ENCODE results near the gene PRR19.
"Not testable (repeated sequence)": the region's sequence is repeated elsewhere in the genome, so short reads cannot be mapped to it uniquely, and the experiment has no call there.

PRR19 gene

DNA sequence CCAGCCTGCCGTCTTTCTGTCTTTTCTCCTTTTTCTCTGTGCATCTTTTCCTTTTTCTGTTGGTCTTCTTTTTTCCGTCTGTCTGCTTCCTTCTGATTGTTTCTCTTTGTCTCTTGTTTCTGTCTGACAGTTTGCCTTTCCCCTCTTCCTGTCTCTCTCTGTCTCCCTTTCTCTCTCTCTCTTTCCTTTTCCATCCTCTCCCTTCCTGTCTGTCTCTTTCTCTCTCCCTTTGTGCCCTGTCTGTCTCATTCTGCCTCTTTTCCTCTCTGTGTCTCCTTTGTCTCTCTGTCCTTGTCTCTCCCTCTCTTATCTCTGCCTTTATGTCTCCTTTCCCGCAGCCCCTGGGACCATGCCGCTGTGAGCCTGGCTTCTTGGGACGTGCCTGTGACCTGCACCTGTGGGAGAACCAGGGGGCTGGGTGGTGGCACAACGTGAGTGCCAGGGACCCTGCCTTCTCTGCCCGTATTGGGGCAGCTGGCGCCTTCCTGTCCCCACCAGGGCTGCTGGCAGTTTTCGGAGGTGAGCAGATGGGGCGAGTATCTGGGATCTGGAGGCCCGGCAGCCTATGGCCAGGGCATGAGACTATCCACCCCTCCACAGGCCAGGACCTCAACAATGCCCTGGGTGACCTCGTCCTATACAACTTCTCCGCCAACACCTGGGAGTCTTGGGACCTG, 32.9 kb downstream of the PRR19 start:
- Histone ChIP-seq H3K4me3 (ENCODE audit: insufficient read depth, low read depth, low read length, poor library complexity, severe bottlenecking) (no peak overlapping the region), H3K36me3 (ENCODE audit: control insufficient read depth, insufficient read depth, low read length) (no peaks in the 10 kb centered on the region), H3K9me3 (ENCODE audit: control insufficient read depth, low read length) (no peaks in the 10 kb centered on the region), H3K27me3 (replicated peaks; ENCODE audit: control insufficient read depth, insufficient read depth, low read length, poor library complexity, severe bottlenecking) (no peaks in the 10 kb centered on the region), H3K4me1 (ENCODE audit: control insufficient read depth, insufficient read depth, low read length, poor library complexity, severe bottlenecking) (no peaks in the 10 kb centered on the region), H3K27ac (ENCODE audit: insufficient read depth, low read length, poor library complexity, severe bottlenecking) (no peak overlapping the region)
- no peak for DNase-seq

DNA sequence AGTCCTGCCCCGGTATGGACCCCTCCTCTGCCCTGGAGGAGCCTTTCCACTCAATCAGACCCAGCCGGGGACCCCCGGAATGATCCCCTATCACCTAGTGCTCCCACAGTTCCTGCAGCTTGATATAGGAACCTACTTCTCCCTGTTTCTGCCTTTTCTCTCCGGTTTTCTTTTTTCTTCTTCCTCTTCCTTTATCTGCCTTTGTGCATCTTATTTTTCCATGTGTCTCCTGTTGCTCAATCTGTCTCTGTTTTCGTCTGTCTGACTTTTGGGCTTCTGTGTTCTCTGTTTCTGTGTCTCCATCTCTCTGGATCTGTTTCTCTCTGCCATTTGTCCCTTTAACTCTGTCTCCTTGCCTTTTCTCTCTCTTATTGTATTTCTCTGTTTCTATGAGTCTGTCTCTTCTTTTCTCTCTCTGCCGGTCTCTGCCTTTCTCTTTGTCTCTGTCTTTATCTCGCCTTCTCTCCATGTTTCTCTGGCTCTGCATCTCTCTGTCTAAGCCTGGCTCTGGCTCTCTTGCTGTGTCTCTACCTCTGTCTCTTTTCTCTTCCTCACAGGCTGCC, 33.5 kb downstream of the PRR19 start:
- Histone ChIP-seq H3K4me3 (ENCODE audit: insufficient read depth, low read depth, low read length, poor library complexity, severe bottlenecking) (no peak overlapping the region), H3K27ac (ENCODE audit: insufficient read depth, low read length, poor library complexity, severe bottlenecking) (no peak overlapping the region), H3K27me3 (replicated peaks; ENCODE audit: control insufficient read depth, insufficient read depth, low read length, poor library complexity, severe bottlenecking) (no peaks in the 10 kb centered on the region), H3K36me3 (ENCODE audit: control insufficient read depth, insufficient read depth, low read length) (no peaks in the 10 kb centered on the region), H3K4me1 (ENCODE audit: control insufficient read depth, insufficient read depth, low read length, poor library complexity, severe bottlenecking) (no peaks in the 10 kb centered on the region), H3K9me3 (ENCODE audit: control insufficient read depth, low read length) (no peaks in the 10 kb centered on the region)
- no peak for DNase-seq

DNA sequence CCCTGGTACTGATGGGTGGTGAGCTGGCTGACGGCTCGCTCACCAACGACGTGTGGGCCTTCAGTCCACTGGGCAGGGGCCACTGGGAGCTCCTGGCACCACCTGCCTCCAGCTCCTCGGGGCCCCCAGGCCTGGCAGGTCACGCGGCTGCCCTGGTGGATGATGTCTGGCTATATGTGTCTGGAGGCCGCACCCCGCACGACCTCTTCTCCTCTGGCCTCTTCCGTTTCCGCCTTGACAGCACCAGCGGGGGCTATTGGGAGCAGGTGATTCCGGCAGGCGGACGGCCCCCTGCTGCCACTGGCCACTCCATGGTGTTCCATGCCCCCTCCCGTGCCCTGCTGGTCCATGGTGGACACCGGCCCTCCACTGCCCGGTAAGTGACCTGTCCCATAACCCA, 34.0 kb downstream of the PRR19 start:
- Histone ChIP-seq H3K36me3 (ENCODE audit: control insufficient read depth, insufficient read depth, low read length) (no peaks in the 10 kb centered on the region), H3K27me3 (replicated peaks; ENCODE audit: control insufficient read depth, insufficient read depth, low read length, poor library complexity, severe bottlenecking) (no peaks in the 10 kb centered on the region), H3K4me3 (ENCODE audit: insufficient read depth, low read depth, low read length, poor library complexity, severe bottlenecking) (no peak overlapping the region), H3K4me1 (ENCODE audit: control insufficient read depth, insufficient read depth, low read length, poor library complexity, severe bottlenecking) (no peaks in the 10 kb centered on the region), H3K27ac (ENCODE audit: insufficient read depth, low read length, poor library complexity, severe bottlenecking) (no peak overlapping the region), H3K9me3 (ENCODE audit: control insufficient read depth, low read length) (no peaks in the 10 kb centered on the region)
- DNase-seq, result no peak

DNA sequence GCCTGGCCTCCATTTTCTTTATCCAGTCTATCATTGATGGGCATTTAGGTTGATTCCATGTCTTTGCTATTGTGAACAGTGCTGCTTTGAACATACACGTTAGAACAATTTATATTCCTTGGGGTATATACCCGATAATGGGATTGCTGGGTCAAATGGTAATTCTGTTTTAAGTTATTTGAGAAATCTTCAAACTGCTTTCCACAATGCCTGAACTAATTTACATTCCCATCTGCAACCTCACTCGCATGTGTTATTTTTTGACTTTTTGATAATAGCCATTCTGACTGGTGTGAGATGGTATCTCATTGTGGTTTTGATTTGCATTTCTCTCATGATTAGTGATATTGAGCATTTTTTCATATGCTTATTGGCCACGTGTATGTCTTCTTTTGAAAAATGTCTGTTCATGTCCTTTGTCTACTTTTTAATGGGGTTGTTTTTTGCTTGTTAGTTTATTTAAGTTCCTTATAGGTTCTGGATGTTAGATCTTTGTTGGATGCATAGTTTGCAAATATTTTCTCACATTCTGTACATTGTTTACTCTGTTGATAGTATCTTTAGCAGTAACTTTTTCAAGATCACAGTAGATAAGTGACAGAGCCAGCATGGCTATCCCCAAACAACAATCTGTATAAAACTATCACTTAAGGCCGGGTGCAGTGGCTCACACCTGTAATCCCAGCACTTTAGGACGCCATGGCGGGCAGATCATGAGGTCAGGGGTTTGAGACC, 37.4 kb downstream of the PRR19 start:
- not testable (repeated sequence) for DNase-seq; H3K36me3 ChIP-seq (ENCODE audit: control insufficient read depth, insufficient read depth, low read length); H3K27me3 ChIP-seq (replicated peaks; ENCODE audit: control insufficient read depth, insufficient read depth, low read length, poor library complexity, severe bottlenecking); H3K9me3 ChIP-seq (ENCODE audit: control insufficient read depth, low read length); H3K4me3 ChIP-seq (ENCODE audit: insufficient read depth, low read depth, low read length, poor library complexity, severe bottlenecking); H3K27ac ChIP-seq (ENCODE audit: insufficient read depth, low read length, poor library complexity, severe bottlenecking); H3K4me1 ChIP-seq (ENCODE audit: control insufficient read depth, insufficient read depth, low read length, poor library complexity, severe bottlenecking)

DNA sequence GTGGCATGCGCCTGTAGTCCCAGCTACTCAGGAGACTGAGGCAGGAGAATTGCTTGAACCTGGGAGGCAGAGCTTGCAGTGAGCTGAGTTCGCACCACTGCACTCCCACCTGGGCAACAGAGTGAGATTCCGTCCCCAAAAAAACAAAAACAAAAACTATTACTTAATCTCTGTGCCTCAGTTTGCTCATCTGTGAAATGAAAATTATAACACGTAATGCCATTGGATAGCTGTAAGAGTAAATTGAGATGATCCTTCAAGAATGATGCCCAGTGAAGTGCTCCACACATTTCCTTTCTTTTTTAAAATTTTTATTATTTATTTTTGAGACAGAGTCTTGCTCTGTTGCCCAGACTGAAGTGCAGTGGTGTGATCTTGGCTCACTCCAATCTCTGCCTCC, 38.0 kb downstream of the PRR19 start:
- H3K4me1 ChIP-seq (ENCODE audit: control insufficient read depth, insufficient read depth, low read length, poor library complexity, severe bottlenecking); H3K4me3 ChIP-seq (ENCODE audit: insufficient read depth, low read depth, low read length, poor library complexity, severe bottlenecking); H3K9me3 ChIP-seq (ENCODE audit: control insufficient read depth, low read length); DNase-seq; H3K27me3 ChIP-seq (replicated peaks; ENCODE audit: control insufficient read depth, insufficient read depth, low read length, poor library complexity, severe bottlenecking); H3K27ac ChIP-seq (ENCODE audit: insufficient read depth, low read length, poor library complexity, severe bottlenecking); H3K36me3 ChIP-seq (ENCODE audit: control insufficient read depth, insufficient read depth, low read length): not testable (repeated sequence)

DNA sequence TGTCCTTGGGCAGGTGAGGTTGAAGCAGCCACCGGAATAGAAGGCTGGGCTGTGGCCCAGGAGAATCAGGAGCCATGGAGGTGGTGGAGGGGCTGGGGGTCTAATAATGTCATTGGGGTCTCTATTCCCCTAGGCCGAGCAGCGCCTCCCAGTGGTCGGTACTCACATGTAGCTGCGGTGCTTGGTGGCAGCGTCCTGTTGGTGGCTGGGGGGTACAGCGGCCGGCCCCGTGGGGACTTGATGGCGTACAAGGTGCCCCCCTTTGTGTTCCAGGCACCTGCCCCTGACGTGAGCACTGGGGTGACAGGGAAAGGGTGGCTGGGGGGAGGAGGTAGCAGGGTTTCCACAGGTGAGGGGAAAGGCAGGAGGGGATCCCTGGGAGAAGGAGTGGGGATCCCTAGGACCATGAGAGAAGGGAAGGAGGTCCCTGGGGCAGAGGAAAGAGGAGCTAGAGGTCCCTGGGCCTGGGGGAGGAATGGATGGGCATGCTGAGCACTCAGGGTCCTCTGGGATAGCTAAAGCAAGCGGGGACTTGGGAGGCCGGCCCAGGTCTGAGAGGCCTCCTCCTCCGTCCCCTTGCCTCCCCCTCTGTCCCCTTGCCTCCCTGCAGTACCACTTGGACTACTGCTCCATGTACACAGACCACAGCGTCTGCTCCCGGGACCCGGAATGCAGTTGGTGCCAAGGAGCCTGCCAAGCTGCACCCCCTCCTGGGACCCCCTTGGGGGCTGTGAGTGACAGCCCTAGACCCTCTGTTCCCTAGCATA, 41.6 kb downstream of the PRR19 start:
- DNase-seq, result no peak
- Histone ChIP-seq H3K36me3 (ENCODE audit: control insufficient read depth, insufficient read depth, low read length) (no peaks in the 10 kb centered on the region), H3K9me3 (ENCODE audit: control insufficient read depth, low read length) (no peaks in the 10 kb centered on the region), H3K4me1 (ENCODE audit: control insufficient read depth, insufficient read depth, low read length, poor library complexity, severe bottlenecking) (no peaks in the 10 kb centered on the region), H3K27ac (ENCODE audit: insufficient read depth, low read length, poor library complexity, severe bottlenecking) (no peak overlapping the region), H3K27me3 (replicated peaks; ENCODE audit: control insufficient read depth, insufficient read depth, low read length, poor library complexity, severe bottlenecking) (no peaks in the 10 kb centered on the region), H3K4me3 (ENCODE audit: insufficient read depth, low read depth, low read length, poor library complexity, severe bottlenecking) (no peak overlapping the region)

DNA sequence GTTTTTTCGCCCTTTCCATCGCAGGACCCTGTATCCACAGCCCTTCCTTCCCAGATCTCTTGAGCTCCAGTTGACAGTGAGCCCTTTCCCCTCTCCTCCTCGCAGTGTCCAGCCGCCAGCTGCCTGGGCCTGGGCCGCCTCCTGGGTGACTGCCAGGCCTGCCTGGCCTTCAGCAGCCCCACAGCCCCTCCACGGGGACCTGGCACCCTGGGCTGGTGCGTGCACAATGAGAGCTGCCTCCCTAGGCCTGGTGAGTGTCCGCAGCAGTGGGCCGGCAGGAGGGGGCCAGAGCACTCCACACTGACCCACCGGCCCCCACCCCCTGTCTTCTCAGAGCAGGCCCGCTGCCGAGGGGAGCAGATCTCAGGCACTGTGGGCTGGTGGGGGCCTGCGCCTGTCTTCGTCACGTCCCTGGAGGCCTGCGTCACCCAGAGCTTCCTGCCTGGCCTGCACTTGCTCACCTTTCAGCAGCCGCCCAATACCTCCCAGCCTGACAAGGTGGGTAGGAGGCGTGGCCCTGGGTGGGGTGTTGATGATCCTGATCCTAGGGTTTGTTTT, 42.5 kb downstream of the PRR19 start:
- Histone ChIP-seq H3K27ac (ENCODE audit: insufficient read depth, low read length, poor library complexity, severe bottlenecking) (no peak overlapping the region), H3K36me3 (ENCODE audit: control insufficient read depth, insufficient read depth, low read length) (no peaks in the 10 kb centered on the region), H3K27me3 (replicated peaks; ENCODE audit: control insufficient read depth, insufficient read depth, low read length, poor library complexity, severe bottlenecking) (no peaks in the 10 kb centered on the region), H3K9me3 (ENCODE audit: control insufficient read depth, low read length) (no peaks in the 10 kb centered on the region), H3K4me1 (ENCODE audit: control insufficient read depth, insufficient read depth, low read length, poor library complexity, severe bottlenecking) (no peaks in the 10 kb centered on the region), H3K4me3 (ENCODE audit: insufficient read depth, low read depth, low read length, poor library complexity, severe bottlenecking) (no peak overlapping the region)
- no peak for DNase-seq

DNA sequence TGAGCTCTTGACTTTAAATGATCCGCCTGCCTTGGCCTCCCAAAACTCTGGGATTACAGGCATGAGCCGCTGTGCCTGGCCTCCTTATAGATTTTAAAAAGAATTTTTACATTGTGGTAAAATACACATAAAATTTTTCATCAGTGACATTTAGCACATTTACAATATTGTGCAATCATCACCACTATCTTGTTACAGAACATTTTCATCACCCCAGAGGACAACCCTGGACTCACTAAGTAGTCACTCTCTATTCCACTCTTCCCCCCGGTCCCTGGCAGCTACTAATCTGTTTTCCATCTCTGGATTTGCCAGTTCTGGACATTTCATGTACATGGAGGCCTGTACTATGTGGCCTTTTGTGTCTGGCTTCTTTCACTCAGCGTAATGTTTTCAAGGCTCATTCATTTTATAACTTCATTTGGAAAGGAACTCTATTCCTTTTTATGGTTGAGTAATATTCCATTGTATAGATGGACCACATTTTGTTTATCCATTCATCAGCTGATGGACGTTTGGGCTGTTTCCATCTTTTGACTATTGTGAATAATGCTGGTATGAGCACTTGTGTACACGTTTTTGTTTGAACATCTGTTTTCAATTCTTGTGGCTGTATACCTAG, 43.4 kb downstream of the PRR19 start:
- DNase-seq, result no peak
- Histone ChIP-seq H3K36me3 (ENCODE audit: control insufficient read depth, insufficient read depth, low read length) (no peaks in the 10 kb centered on the region), H3K27me3 (replicated peaks; ENCODE audit: control insufficient read depth, insufficient read depth, low read length, poor library complexity, severe bottlenecking) (no peaks in the 10 kb centered on the region), H3K4me1 (ENCODE audit: control insufficient read depth, insufficient read depth, low read length, poor library complexity, severe bottlenecking) (no peaks in the 10 kb centered on the region), H3K4me3 (ENCODE audit: insufficient read depth, low read depth, low read length, poor library complexity, severe bottlenecking) (no peak overlapping the region), H3K9me3 (ENCODE audit: control insufficient read depth, low read length) (no peaks in the 10 kb centered on the region), H3K27ac (ENCODE audit: insufficient read depth, low read length, poor library complexity, severe bottlenecking) (no peak overlapping the region)

DNA sequence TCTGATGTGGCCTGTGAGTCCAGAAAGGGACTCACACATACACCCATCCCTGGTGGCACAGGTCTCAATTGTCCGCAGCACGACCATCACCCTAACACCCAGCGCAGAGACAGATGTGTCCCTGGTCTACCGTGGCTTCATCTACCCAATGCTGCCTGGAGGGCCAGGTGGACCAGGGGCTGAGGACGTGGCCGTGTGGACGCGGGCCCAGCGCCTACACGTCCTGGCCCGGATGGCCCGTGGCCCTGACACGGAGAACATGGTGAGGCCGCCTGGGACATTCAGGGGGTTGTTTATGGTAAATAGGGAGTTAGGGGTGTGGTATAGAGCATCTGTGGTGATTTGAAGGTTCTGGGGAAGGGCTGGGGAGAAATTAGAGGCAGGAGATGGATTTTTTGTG, 46.3 kb downstream of the PRR19 start:
- no peak overlapping the region for H3K4me3 ChIP-seq (ENCODE audit: insufficient read depth, low read depth, low read length, poor library complexity, severe bottlenecking)
- H3K9me3 ChIP-seq (ENCODE audit: control insufficient read depth, low read length), result no peaks in the 10 kb centered on the region
- H3K36me3 ChIP-seq (ENCODE audit: control insufficient read depth, insufficient read depth, low read length), result no peaks in the 10 kb centered on the region
- no peak for DNase-seq
- H3K27ac ChIP-seq (ENCODE audit: insufficient read depth, low read length, poor library complexity, severe bottlenecking), result no peak overlapping the region
- H3K4me1 ChIP-seq (ENCODE audit: control insufficient read depth, insufficient read depth, low read length, poor library complexity, severe bottlenecking), result no peaks in the 10 kb centered on the region
- H3K27me3 ChIP-seq (replicated peaks; ENCODE audit: control insufficient read depth, insufficient read depth, low read length, poor library complexity, severe bottlenecking), result no peaks in the 10 kb centered on the region

Data from effector memory CD4-positive, alpha-beta T cell (primary cell).